ENCODE results near the gene SMIM7.
"Not testable (repeated sequence)": the region's sequence is repeated elsewhere in the genome, so short reads cannot be mapped to it uniquely, and the experiment has no call there.

The SMIM7 gene

GRCh38 chr19:16652854-16653253 lies 7.1 kb downstream of the SMIM7 start:
- Histone ChIP-seq H3K36me3 (ENCODE audit: control insufficient read depth, low read length) (peaks cover 90% of the 10 kb centered on the region), H3K27me3 (ENCODE audit: control insufficient read depth, low read length) (no peaks in the 10 kb centered on the region), H3K27ac (ENCODE audit: low read depth, low read length) (no peak overlapping the region), H3K9me3 (ENCODE audit: control insufficient read depth, insufficient read depth, low read length) (no peaks in the 10 kb centered on the region), H3K4me3 (ENCODE audit: low read length) (no peak overlapping the region), H3K4me1 (ENCODE audit: control insufficient read depth, low read length) (no peaks in the 10 kb centered on the region; the same call in 1 of the 2 replicates), H3K79me2 (ENCODE audit: control insufficient read depth, low read length) (peaks cover 70% of the 10 kb centered on the region), H3K9me2 (replicated peaks; ENCODE audit: control insufficient read depth, low read length) (no peaks in the 10 kb centered on the region), H3F3A (ENCODE audit: control insufficient read depth, insufficient read depth) (peaks cover under 1% of the 10 kb centered on the region), H3K4me2 (ENCODE audit: low read length) (no peak overlapping the region), H4K20me1 (ENCODE audit: control insufficient read depth, insufficient read depth, low read depth, low read length) (peaks cover 11% of the 10 kb centered on the region)
- no peak for TF ChIP-seq EZH2phosphoT487 (IDR thresholded peaks at IDR 0.05; ENCODE audit: borderline replicate concordance, low read length)
- TF ChIP-seq, protein P1, sequence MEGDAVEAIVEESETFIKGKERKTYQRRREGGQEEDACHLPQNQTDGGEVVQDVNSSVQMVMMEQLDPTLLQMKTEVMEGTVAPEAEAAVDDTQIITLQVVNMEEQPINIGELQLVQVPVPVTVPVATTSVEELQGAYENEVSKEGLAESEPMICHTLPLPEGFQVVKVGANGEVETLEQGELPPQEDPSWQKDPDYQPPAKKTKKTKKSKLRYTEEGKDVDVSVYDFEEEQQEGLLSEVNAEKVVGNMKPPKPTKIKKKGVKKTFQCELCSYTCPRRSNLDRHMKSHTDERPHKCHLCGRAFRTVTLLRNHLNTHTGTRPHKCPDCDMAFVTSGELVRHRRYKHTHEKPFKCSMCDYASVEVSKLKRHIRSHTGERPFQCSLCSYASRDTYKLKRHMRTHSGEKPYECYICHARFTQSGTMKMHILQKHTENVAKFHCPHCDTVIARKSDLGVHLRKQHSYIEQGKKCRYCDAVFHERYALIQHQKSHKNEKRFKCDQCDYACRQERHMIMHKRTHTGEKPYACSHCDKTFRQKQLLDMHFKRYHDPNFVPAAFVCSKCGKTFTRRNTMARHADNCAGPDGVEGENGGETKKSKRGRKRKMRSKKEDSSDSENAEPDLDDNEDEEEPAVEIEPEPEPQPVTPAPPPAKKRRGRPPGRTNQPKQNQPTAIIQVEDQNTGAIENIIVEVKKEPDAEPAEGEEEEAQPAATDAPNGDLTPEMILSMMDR (IDR thresholded peaks at IDR 0.05; ENCODE audit: low read depth, low read length, poor library complexity, severe bottlenecking): no peak

- peaks cover 90% of the 10 kb centered on the region for H3K36me3 ChIP-seq (ENCODE audit: control insufficient read depth, low read length)
- H3K27ac ChIP-seq (ENCODE audit: low read depth, low read length); H3K4me3 ChIP-seq (ENCODE audit: low read length); H3K9me3 ChIP-seq (ENCODE audit: control insufficient read depth, insufficient read depth, low read length); H3K9me2 ChIP-seq (replicated peaks; ENCODE audit: control insufficient read depth, low read length); H3F3A ChIP-seq (ENCODE audit: control insufficient read depth, insufficient read depth); H3K4me1 ChIP-seq (ENCODE audit: control insufficient read depth, low read length); H3K27me3 ChIP-seq (ENCODE audit: control insufficient read depth, low read length); H3K4me2 ChIP-seq (ENCODE audit: low read length); H4K20me1 ChIP-seq (ENCODE audit: control insufficient read depth, insufficient read depth, low read depth, low read length): not testable (repeated sequence)
- peaks cover 70% of the 10 kb centered on the region for H3K79me2 ChIP-seq (ENCODE audit: control insufficient read depth, low read length)
These were observed 8.3 kb downstream of the SMIM7 start for GRCh38 chr19:16651421-16652188.

GRCh38 chr19:16650821-16651220 lies 9.1 kb downstream of the SMIM7 start:
- Histone ChIP-seq H3K9me2 (replicated peaks; ENCODE audit: control insufficient read depth, low read length) (no peaks in the 10 kb centered on the region), H3F3A (ENCODE audit: control insufficient read depth, insufficient read depth) (peaks cover 2% of the 10 kb centered on the region), H3K4me3 (ENCODE audit: low read length) (no peak overlapping the region), H3K27ac (ENCODE audit: low read depth, low read length) (no peak overlapping the region), H4K20me1 (ENCODE audit: control insufficient read depth, insufficient read depth, low read depth, low read length) (peaks cover 9% of the 10 kb centered on the region; the same call in 1 of the 2 replicates), H3K79me2 (ENCODE audit: control insufficient read depth, low read length) (peaks cover 70% of the 10 kb centered on the region), H3K4me2 (ENCODE audit: low read length) (no peak overlapping the region), H3K27me3 (ENCODE audit: control insufficient read depth, low read length) (no peaks in the 10 kb centered on the region), H3K4me1 (ENCODE audit: control insufficient read depth, low read length) (no peaks in the 10 kb centered on the region), H3K36me3 (ENCODE audit: control insufficient read depth, low read length) (peaks cover 90% of the 10 kb centered on the region), H3K9me3 (ENCODE audit: control insufficient read depth, insufficient read depth, low read length) (no peaks in the 10 kb centered on the region)
- TF ChIP-seq, protein P1 (IDR thresholded peaks at IDR 0.05; ENCODE audit: low read depth, low read length, poor library complexity, severe bottlenecking): no peak
- no peak for TF ChIP-seq EZH2phosphoT487 (IDR thresholded peaks at IDR 0.05; ENCODE audit: borderline replicate concordance, low read length)

DNA sequence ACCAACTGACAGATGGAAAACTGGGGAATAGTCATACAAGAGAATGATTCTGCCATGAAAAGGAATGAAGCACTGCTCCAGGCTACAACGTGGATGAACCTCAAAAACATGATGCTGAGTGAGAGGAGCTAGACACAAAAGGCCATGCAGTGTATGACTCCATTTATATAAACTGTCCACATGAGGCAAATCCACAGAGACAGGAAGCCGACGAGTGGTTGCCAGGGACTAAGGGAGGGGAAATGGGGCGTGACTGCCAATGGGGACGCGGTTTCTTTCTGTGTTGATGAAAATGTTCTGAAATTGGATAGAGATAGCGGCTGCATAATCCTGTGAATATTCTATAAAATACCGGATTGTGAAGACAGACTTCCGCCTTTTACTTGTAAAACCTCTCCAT lies 10.2 kb downstream of the SMIM7 start:
- H3K36me3 ChIP-seq (ENCODE audit: control insufficient read depth, low read length): peaks cover 92% of the 10 kb centered on the region
- no peaks in the 10 kb centered on the region for H3K4me1 ChIP-seq (ENCODE audit: control insufficient read depth, low read length)
- H3K79me2 ChIP-seq (ENCODE audit: control insufficient read depth, low read length): peaks cover 73% of the 10 kb centered on the region
- H3K4me2 ChIP-seq (ENCODE audit: low read length): no peak overlapping the region
- H4K20me1 ChIP-seq (ENCODE audit: control insufficient read depth, insufficient read depth, low read depth, low read length): peaks cover 5% of the 10 kb centered on the region; the same call in 1 of the 2 replicates
- H3F3A ChIP-seq (ENCODE audit: control insufficient read depth, insufficient read depth): peaks cover 2% of the 10 kb centered on the region
- H3K9me3 ChIP-seq (ENCODE audit: control insufficient read depth, insufficient read depth, low read length): no peaks in the 10 kb centered on the region
- TF ChIP-seq EZH2phosphoT487 (IDR thresholded peaks at IDR 0.05; ENCODE audit: borderline replicate concordance, low read length): no peak
- TF ChIP-seq, protein P1 (IDR thresholded peaks at IDR 0.05; ENCODE audit: low read depth, low read length, poor library complexity, severe bottlenecking): no peak
- H3K4me3 ChIP-seq (ENCODE audit: low read length): no peak overlapping the region
- no peaks in the 10 kb centered on the region for H3K27me3 ChIP-seq (ENCODE audit: control insufficient read depth, low read length)
- H3K9me2 ChIP-seq (replicated peaks; ENCODE audit: control insufficient read depth, low read length): no peaks in the 10 kb centered on the region
- no peak overlapping the region for H3K27ac ChIP-seq (ENCODE audit: low read depth, low read length)
